ENCODE results near the gene WDR90.

GRCh38 chr16:667113-667779 lies 18.1 kb downstream of the WDR90 start:
- TF ChIP-seq REST (tag by site-specific recombination; IDR thresholded peaks at IDR 0.05) (no peak), ZSCAN30 (tag by site-specific recombination; IDR thresholded peaks at IDR 0.05) (no peak), ZNF184 (tag by site-specific recombination; IDR thresholded peaks at IDR 0.05) (no peak), CTCF (tag by site-specific recombination; IDR thresholded peaks at IDR 0.05) (no peak), ZNF658 (tag by site-specific recombination; IDR thresholded peaks at IDR 0.05) (no peak), ZNF768 (tag by site-specific recombination; IDR thresholded peaks at IDR 0.05) (no peak; the same call in 1 of the 2 replicates), ATF2 (tag by site-specific recombination; IDR thresholded peaks at IDR 0.05; ENCODE audit: low read depth) (no peak), RBAK (tag by site-specific recombination; IDR thresholded peaks at IDR 0.05) (no peak), ZNF26 (tag by site-specific recombination; IDR thresholded peaks at IDR 0.05) (no peak), ZNF350 (tag by site-specific recombination; IDR thresholded peaks at IDR 0.05) (no peak), MZF1 (tag by site-specific recombination; IDR thresholded peaks at IDR 0.05; ENCODE audit: borderline replicate concordance) (no peak), ZNF664 (tag by site-specific recombination; IDR thresholded peaks at IDR 0.05) (no peak), ZNF138 (tag by site-specific recombination; IDR thresholded peaks at IDR 0.05; ENCODE audit: borderline replicate concordance) (no peak), PBX3 (CRISPR knock-in tag; IDR thresholded peaks at IDR 0.05) (no peak)

Measured in HEK293 (cell line).